HT1080 (cell line): Measurements from ENCODE around the gene CD276. TPM values are rescaled to one million over a fixed set of nuclear protein-coding genes. Genes with fewer than 3 reads are reported as not detected.

Experiments used
- DNase-seq: peaks from one replicate; pipeline ENCODE4 v3.0.0-alpha.2; 2015; ENCODE audit warnings: low read depth
- total RNA-seq: library from RNA; depleted of rRNA; stranded (reverse); fragments of >200 nt; shearing (Covaris generic); gene quantifications from 2 replicates; pipeline ENCODE4 v1.2.3, GENCODE V29; 2014

The CD276 gene
- total RNA-seq, 1 experiment from 2014 or later, result 69.2 TPM

- no peak for DNase-seq
Observed at GRCh38 chr15:73746883-73747282, 62.7 kb downstream of the CD276 start.

- DNase-seq, result no peak
Observed at GRCh38 chr15:73747847-73748590, 63.8 kb downstream of the CD276 start.

- DNase-seq, result no peak
Observed at GRCh38 chr15:73748730-73749129, 64.5 kb downstream of the CD276 start.

GRCh38 chr15:73749533-73749932 lies 65.3 kb downstream of the CD276 start:
- DNase-seq, result no peak

GRCh38 chr15:73749971-73750370 lies 65.8 kb downstream of the CD276 start:
- DNase-seq, result no peak

- no peak for DNase-seq
Observed at GRCh38 chr15:73750438-73750837, 66.3 kb downstream of the CD276 start.

- no peak for DNase-seq
Observed at GRCh38 chr15:73750951-73751350, 66.8 kb downstream of the CD276 start.

GRCh38 chr15:73751511-73751898 lies 67.3 kb downstream of the CD276 start:
- no peak for DNase-seq

- DNase-seq, result no peak
Observed at GRCh38 chr15:73751899-73752805, 68.0 kb downstream of the CD276 start.

- DNase-seq, result no peak
Observed at GRCh38 chr15:73752806-73753193, 68.6 kb downstream of the CD276 start.

- DNase-seq, result no peak
Observed at GRCh38 chr15:73753250-73754130, 69.3 kb downstream of the CD276 start, which contains the start of gene INSYN1. Gene INSYN1, minus strand, starts transcription at chr15:73753351. Its CDS starts 2,221 bp downstream, at chr15:73751130.

- no peak for DNase-seq
Observed at GRCh38 chr15:73754461-73754860, 70.3 kb downstream of the CD276 start.

GRCh38 chr15:73755481-73755880 lies 71.3 kb downstream of the CD276 start:
- no peak for DNase-seq

GRCh38 chr15:73755946-73756345 lies 71.8 kb downstream of the CD276 start:
- no peak for DNase-seq

- no peak for DNase-seq
Observed at GRCh38 chr15:73756390-73756789, 72.2 kb downstream of the CD276 start.

GRCh38 chr15:73756947-73757513 lies 72.8 kb downstream of the CD276 start:
- DNase-seq, result no peak

GRCh38 chr15:73757571-73757970 lies 73.4 kb downstream of the CD276 start:
- no peak for DNase-seq

GRCh38 chr15:73758461-73758860 lies 74.3 kb downstream of the CD276 start:
- DNase-seq, result no peak

GRCh38 chr15:73760330-73761329 lies 76.4 kb downstream of the CD276 start:
- no peak for DNase-seq

- DNase-seq, result no peak
Observed at GRCh38 chr15:73763931-73764330, 79.7 kb downstream of the CD276 start.
